GM19238 (cell line): ENCODE measurements around the gene PLA2G12A.

Experiments used
- DNase-seq: peaks from one replicate; pipeline ENCODE4 v3.0.0; 2011; ENCODE audit warnings: low spot score; ENCODE audit not compliant: insufficient read length

PLA2G12A gene

DNA sequence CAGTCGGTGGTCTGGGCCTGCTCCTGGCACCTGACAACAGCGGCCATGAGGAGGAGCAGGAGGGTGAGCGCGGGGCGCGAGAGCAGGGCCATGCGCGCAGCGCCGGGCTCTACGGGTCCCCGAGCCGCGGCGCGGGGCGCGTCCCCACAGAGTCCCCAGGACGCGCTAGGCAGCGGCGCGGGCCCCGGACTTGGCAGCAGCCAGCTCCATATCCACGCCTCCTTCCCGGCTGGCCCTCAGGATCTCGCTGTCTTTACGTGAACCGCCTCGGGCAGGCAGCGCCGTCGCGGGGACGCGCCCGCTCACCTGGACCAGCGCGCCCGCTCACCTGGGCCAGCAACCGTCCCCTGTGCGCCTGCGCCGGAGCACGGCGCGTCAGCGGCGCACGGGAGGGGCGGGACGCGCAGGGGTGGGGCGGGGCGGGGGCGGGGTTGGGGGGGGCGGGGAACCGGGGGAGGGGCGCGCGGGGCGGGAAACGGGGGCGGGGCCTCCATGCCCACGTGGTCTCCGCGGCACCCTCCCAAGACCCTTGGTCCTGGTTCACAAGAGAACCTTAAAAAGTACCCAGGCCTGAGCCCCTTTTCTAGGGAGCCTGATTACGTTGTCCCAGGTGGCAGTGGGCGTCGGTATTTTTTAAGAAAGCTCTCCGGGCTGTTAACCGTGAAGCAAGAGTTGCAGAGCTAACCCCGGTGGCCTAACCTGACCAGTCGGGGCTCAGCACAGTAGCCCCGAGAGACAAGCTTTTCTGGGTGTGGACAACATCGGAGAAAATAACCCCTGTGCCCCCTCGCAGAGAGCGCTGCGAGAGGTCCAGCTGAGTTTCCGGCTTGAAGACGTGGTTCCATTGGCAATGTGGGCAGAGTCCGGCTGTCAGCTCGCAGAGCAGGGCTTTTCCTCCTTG is at the start of gene PLA2G12A:
TSS of gene PLA2G12A (minus strand) at position 353 of the 901 bp plus-strand sequence. CDS start at position 92, 261 bp downstream.
- peak; percentile 83 for DNase-seq

DNA sequence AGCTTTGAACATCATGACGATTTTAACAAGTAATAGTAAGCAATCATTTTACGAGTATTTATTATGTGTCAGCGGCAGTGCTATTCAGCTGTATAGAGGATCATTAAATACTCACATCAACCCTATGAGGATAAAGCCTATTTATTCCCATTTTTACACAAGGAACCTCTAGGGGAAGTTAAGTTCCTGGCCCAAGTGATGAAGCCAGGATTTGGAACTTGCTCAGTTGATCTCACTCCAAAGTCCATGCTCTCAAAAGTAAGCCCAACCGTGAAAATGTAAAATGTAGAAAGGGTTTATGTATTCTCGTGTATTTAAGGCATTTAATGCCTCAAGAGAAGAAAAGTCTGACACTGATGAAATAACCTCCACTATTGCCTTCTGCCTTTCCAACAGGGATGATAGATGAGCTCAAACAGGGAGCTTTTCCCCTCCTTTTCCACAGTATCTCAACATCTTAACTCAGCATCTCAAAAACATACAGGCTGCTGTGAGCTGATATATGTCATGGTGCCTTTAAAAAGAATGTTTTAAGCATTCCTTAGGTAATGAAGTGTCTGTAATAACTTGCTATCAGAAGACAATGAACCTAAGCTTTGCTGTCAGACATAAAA is 35.0 kb upstream of the PLA2G12A start:
- no peak for DNase-seq

DNA sequence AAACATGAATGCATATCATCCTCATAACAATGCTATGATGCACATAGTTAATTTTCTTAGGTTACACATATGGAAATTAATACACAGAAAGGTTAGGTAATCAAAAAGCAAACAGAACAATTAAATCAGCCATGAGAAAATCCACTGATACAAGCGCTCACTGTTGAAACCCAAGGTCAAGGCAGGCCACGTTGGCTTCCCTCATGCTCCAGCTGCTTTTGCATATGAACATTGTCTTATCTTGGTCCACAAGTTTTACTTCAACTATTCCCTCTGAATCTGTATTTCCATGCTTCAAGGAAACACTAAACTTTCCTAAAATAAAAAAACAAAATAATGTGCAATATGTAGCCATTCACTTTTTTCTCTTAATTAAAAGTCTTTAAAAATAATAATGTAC is 34.5 kb upstream of the PLA2G12A start:
- DNase-seq, result no peak

DNA sequence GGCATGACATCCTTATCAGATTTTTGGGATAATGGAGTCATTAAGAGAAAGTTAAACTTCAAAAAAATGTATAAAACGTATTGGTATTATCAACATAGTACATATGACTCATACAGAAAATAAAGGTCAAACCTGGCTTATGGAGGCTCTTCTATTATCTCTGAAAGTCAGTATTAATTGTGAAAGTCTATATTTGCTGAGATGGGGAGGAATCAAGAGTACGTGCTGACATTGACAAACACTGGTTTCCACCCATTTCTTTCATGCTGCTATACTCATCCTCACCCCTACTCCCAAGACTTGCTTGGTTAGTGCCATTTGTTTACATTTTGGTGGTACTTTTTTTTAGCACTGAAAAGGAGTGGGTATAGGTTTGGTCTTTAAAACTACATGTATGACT is 30.8 kb upstream of the PLA2G12A start:
- DNase-seq, result no peak

GRCh38 chr4:109755656-109756055 is 25.8 kb upstream of the PLA2G12A start:
- DNase-seq, result no peak

DNA sequence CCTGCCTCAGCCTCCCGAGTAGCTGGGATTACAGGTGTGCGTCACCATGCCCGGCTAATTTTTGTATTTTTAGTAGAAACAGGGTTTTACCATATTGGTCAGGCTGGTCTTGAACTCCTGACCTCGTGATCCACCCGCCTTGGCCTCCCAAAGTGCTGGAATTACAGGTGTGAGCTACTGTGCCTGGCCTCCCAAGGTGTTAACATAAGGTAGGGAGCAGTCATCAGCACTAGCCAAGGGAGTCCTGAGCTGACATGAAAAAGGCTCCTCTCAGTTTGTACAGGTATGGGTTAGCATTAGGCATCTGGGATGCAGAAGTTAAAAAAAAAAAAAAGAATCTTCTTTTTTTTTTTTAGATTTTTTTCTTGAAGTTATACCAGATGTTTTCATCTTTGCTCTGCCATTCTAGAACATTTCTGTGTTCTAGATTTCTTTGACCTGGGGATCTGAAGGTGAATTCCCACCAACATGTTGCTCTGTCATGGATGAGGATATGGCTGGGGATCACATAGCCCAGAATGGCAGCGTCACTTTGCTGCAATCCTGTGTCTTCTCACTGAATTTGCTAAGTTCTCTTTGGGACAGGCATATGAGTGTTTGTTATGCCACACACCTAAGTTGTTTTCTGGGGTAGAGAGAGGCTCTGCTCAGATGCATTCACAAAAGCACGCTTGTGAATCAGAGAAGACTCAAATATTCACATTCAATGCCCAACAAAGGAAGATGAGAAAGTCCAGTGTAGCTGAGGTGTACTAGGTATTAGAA is 24.4 kb upstream of the PLA2G12A start:
- DNase-seq, result no peak

- DNase-seq, result no peak
These were observed 22.7 kb upstream of the PLA2G12A start for GRCh38 chr4:109752525-109752924.

GRCh38 chr4:109751852-109752251 is 22.0 kb upstream of the PLA2G12A start:
- no peak for DNase-seq

GRCh38 chr4:109750652-109751244 is 20.9 kb upstream of the PLA2G12A start:
- no peak for DNase-seq

- DNase-seq, result no peak
These were observed 19.7 kb upstream of the PLA2G12A start for GRCh38 chr4:109749388-109750082.

DNA sequence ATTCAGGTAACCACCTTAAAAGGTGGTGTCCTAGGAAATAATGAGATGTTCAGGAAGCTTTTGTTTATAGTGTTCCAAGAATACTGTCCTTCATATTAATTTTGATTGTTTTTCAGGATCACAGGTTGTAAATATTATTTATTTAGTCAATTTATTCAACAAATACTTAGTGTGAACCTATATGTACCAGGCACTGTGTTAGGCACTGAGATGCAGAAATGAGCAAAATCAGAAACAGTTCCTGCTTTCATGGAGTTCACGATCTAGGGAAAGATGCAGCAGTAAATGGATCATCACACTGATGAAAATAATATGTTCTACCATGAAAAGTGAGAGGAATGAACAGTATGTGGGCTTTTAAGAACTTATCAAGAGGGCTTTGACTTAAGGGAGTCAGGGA is 18.2 kb upstream of the PLA2G12A start:
- no peak for DNase-seq

DNA sequence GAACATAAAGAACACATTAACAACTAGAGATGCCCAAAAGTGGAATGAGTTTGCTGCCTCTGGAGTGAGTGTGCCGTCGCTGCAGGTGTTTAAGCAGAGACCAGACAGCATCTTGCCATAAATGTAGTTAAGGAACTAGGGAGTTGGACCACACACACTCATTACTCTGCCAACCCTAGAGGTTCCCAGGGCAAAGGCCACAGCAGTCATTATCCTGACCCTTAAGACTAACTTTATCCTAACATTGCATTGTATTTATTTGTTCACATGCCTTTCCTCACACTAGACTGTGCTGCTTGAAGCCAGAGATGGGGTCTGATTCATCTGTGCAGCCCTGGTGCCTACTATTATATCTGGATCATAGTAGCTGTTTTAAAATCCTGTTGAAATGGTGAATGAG is 16.9 kb upstream of the PLA2G12A start:
- DNase-seq, result no peak

DNA sequence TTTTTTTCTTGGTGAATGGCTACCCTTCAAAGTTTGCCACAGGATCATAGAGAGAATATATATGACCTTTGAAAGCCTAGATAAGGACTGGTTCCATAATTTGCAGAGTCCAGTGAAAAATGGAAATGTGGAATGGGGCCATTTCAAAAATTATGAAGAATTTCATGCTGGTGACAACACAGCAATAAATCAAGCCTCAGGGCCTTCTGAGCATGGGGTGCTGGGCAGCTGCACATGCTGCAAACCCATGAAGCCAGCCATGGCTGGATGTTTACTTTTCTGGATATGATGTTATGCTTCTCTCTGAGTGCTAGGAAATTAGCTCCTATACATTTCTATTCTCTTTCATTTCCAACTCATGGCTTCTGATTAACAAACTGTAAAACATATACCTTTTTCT is 16.0 kb upstream of the PLA2G12A start:
- no peak for DNase-seq

DNA sequence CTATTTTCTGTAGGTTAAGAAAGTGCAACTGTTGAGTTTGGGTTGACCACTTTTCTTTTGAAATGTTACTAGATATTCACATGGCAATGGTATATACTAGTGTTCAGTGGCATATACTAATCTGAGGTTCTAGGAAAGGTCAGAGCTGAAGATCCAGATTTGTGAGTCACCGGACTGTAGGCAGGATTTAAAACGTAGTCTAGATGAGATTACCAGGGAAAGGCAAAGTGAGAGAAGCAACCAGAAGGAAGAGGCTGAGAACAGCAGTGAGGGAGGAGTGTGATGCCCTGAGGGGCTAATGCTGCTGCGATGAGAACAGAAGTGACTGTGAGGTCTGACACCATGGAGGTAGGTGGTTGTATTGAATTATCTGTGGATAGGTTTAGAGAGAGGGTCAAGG is 9.7 kb upstream of the PLA2G12A start:
- no peak for DNase-seq

DNA sequence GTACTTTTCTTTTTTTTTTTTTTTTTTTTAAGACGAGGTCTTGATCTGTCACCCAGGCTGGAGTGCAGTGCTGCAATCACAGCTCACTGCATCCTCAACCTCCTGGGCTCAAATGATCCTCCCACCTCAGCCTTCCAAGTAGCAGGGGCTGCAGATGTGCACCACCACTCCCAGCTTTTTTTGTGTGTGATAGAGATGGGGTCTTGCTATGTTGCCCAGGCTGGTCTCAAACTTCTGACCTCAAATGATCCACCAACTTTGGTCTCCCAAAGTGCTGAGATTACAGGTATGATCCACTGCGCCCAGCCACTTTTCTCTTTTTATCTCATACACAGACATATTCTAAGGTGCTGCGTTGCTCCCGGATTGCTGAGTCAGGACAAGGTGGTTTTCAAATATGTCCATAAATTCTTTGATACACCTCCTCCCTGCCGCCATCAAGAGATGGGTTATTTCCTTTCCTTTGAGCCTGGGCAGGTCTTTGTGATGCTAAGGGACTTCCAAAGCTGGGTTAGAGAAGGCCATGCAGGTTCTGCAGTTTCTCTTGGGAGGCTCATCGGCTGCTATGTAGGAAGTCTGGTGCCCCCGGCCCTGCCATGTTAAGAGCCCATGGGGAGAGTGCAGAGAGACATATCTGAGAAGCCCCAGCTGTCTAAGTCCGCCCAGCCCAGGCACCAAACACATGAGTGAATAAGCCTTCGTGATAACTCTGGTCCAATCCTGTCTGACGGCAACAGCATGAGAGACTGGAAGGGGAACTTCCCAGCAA is 8.4 kb upstream of the PLA2G12A start:
- no peak for DNase-seq

DNA sequence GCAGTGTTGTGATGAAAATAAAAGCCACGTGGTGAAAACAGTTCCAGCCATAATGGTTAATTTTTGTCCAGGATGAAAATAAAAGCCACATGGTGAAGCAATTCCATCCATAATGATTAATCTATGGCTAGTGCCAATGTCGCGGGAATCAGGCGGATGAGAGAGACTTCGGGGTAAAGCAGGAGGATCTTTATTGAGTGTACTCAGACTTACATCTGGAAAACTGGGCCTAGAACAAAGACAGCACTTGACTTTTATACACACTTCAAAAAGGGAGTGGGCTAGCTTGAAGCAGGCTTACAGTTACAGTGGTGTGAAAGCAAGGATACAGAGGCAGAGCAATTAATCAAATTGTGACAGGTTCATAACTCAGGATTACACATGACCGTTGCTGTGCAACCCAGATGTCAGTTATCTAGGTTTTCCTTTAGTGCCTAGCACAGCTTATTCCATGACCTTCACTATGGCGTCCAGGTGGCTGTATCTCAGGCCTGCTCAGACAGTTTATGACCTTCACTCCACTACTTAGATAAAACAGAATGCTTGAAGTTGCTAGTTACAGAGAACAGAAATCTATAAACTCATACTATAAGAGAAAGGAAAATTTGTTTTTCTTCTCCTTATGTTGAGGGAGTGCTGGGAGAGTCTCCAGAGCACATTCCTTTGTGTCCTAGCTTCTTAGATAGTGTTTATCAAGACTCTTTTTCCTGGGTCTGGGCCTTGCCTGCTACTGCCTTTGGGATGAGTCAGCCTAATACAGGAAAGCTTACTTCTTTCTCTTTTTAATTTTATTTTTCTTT is 5.9 kb upstream of the PLA2G12A start:
- DNase-seq, result no peak

DNA sequence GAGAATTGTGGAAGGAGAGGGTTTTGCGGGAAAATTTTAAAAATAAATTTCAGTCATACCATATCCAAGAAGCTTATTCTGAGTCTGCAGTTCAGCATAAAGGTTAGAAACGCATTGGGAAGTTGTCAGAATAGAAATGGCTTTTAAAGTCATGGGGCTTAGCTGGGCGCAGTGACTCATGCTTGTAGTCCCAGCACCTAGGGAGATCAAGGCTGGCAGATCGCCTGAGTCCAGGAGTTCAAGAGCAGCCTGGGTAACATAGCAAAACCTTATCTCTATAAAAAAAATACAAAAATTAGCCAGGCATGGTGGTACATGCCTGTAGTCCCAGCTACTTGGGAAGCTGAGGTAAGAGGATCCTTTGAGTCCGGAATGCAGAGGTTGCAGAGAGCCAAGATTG is 3.9 kb upstream of the PLA2G12A start:
- no peak for DNase-seq

DNA sequence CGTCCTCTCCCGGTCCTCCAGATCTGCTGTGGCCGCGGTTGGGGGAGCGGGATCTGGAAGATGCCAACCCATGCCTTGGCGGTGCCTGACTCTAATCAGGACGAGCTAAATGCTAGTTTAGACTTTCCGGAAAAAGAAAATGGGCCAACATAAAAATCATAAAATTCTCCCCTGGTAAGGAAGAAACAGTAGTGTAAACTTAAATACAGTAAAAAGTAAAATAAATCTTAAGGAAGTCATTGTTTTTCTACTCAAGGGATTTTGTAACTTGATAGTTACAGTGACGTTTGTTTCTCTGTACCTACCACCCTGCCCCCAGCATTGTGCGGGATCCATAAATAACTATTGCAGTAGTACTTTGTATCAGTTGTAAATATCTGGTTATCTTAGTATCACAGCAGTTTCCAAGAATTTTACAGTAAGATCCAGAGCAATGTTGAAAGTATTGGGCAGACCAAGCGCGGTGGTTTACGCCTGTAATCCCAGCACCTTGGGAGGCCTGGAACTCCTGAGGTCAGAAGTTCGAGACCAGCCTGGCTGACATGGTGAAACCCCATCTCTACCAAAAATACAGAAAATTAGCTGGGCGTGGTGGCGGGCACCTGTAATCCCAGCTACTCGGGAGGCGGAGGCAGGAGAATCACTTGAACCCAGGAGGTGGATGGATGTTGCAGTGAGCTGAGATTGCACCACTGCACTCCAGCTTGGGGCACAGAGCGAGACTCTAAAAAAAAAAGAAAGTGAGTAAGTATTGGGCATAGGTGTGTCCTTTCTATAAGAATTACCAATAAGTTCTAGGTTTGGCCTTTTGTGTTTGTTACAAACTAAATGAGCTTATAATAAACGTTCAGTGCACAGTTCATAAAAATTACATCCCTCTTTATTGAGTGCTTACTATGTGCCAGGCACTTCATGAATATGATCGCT is 1.0 kb upstream of the PLA2G12A start:
- DNase-seq, result no peak
